GM13976 (cell line): ENCODE data around the gene KDM7A.

ENCODE experiments used
- DNase-seq: peaks from one replicate; pipeline ENCODE4 v3.0.0; 2012; ENCODE audit warnings: low spot score
- CTCF ChIP-seq: IDR thresholded peaks from 2 replicates; pipeline ENCODE4 v1.5.1; 2012; ENCODE audit warnings: borderline replicate concordance, mild to moderate bottlenecking; ENCODE audit not compliant: insufficient read depth; ENCODE audit errors: extremely low read depth, missing control alignments, control extremely low read depth
- in situ Hi-C: fragments of 300-500 bp; cut with MboI; formaldehyde crosslinking; loops from one replicate; pipeline ENCODE4 v1.12.0; 2022; ENCODE audit warnings: low sequenced_read_pairs, mixed read lengths, inconsistent platforms; ENCODE audit not compliant: unreplicated experiment

KDM7A gene

DNA sequence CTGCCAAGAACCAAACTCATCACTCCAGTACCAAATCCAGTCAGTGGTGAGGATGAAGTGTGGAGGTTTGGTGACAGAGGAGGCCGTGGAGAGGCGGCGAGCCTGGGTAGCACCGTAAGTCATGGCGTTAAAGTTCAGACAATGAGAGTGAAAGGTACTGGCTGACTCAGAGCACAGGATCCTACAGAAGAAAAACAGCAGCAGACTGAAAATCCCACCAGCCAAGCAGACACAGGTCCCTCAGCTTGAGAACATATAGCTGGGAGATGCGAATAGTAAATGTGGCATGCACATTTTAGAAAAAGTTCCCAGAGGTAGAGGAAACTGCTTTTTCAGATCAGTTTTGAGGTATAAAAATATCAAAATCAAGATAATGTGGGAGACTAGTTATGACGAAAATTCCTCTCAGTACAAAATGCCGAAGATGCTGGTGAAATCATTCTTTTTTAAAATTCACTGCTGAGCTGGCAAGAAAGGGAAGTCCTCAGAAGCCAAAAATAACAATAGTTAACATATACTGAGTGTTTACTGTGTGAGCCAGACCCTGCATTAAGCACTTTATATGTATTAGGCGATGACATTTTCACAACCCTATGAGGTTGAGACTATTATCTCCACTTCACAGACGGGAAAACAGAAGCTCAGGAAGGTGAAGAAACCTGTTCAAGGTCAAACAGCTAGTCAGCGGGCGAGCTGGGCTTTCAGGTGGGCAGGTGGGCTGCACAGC lies 135.0 kb downstream of the KDM7A start:
- no peak for DNase-seq
- in situ Hi-C loops = no loop called here
- no peak for TF ChIP-seq CTCF

DNA sequence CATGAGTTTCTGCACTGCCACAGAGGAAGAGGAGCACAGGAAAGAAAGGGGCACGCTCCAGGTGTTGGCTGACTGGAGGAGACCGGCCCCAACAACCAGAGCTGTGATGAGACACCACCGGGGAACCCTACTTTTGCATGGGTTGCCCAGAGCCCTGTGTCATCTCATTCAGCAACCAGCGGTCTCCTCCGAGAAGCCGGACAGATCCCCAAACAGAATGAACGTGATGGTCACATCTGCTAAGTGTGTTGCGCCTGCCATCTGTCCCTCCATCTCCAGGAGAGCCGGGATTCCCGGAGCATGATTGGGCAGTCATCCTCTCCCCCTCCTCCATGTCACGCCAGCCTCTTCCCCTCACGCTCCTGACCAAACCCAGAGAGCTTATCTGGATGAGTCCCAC lies 136.9 kb downstream of the KDM7A start:
- in situ Hi-C loops = no loop called here
- no peak for DNase-seq
- no peak for TF ChIP-seq CTCF

GRCh38 chr7:140039066-140039465 lies 137.7 kb downstream of the KDM7A start:
- no peak for TF ChIP-seq CTCF
- in situ Hi-C loops = no loop called here
- DNase-seq = no peak

- no peak for TF ChIP-seq CTCF
- no peak for DNase-seq
- in situ Hi-C loops = no loop called here
These were observed 140.4 kb downstream of the KDM7A start for GRCh38 chr7:140036224-140036962.

DNA sequence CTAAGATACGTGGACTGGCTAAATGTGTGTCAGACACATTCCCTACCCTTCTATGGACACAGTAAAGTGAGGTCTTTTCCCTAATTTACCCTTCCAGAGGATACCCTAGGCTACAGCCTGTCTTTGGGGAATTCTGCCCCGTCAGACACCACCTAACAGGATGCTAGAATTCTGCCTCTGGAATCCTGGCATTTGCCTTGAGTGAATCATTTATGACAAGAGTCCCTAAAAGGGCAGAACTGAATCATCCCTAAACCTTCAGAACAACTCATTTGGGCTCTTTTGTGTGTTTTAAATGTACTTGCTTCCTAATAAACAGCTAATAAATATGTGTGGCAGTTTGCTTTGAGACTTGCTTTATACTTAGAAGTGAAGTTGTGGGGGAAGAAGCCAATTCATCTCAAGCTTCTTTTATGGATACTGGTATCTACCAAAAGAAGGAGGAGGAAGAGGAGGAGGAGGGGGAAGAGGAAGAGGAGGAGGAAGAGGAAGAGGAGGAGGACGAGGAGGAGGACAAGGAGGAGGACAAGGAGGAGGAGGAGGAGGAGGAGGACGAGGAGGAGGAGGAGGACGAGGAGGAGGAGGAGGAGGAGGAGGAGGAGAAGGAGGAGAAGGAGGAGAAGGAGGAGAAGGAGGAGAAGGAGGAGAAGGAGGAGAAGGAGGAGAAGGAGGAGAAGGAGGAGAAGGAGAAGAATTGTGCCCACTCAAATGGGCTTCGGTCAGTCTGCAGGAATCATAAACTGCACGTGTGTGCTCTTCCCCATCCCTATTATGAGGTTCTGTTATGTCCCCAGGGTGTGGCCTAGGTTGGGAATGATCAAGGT lies 141.2 kb downstream of the KDM7A start:
- no peak for TF ChIP-seq CTCF
- in situ Hi-C loops = no loop called here
- DNase-seq = no peak
